A549 (cell line): ENCODE data around the gene DLGAP1. TPM values are rescaled to one million over a fixed set of nuclear protein-coding genes. Genes with fewer than 3 reads are reported as not detected.

ENCODE experiments used
- ATAC-seq, 2 experiments: fragments of 200-7000 bp in 1 of 2; fragments of >200 bp in 1 of 2; cut with Nextera tagmentation in 1 of 2; cut with Tn5 transposase in 1 of 2; 3 replicates each; pipeline versions ENCODE4 v1.8.0 to v1.9.1; 2018 to 2020; ENCODE audit warnings: mild to moderate bottlenecking in 1 of 2, moderate library complexity in 1 of 2
- CTCF ChIA-PET: fragments of 300-600 bp; sonication (Branson Sonifier 250); formaldehyde crosslinking; extraction: SDS; loops from one replicate; lab custom pipeline; 2021; ENCODE audit warnings: antibody characterized with exemption, inconsistent platforms; lab: Yijun Ruan, JAX
- POLR2A ChIA-PET: fragments of 350-600 bp; formaldehyde crosslinking; extraction: SDS; loops from one replicate; lab custom pipeline; 2021; ENCODE audit warnings: antibody characterized with exemption, inconsistent platforms; lab: Yijun Ruan, JAX
- DNase-seq, 2 experiments: peaks; one replicate each; pipeline versions ENCODE4 v3.0.0 to v3.0.0-alpha.2; 2011 to 2016; ENCODE audit warnings: low read depth in 1 of 2, low spot score in 1 of 2
- FAIRE-seq: peaks from 2 replicates; lab custom pipeline; 2011; peaks lifted over from hg19 to GRCh38; lab: Jason Lieb, UNC
- H3K27ac ChIP-seq, 2 experiments: fragments of >200 bp; sonication (Bioruptor Twin); formaldehyde crosslinking; 3 replicates each; pipeline ENCODE4 v1.5.1; 2016 to 2017
- H3K4me1 ChIP-seq: fragments of >200 bp; sonication (Bioruptor Twin); formaldehyde crosslinking; 3 replicates; pipeline ENCODE4 v1.6.1; 2016
- H3K4me2 ChIP-seq: fragments of >200 bp; sonication (Bioruptor Twin); formaldehyde crosslinking; 3 replicates; pipeline ENCODE4 v1.6.1; 2016
- H3K4me3 ChIP-seq: fragments of >200 bp; sonication (Bioruptor Twin); formaldehyde crosslinking; 3 replicates; pipeline ENCODE4 v1.5.1; 2016
- H3K9me3 ChIP-seq: fragments of >200 bp; sonication (Bioruptor Twin); formaldehyde crosslinking; 3 replicates; pipeline ENCODE4 v1.6.1; 2016
- ATOH8 ChIP-seq: fragments of 250-450 bp; sonication (Bioruptor Pico); IDR thresholded peaks from 2 replicates; pipeline ENCODE4 v1.5.0; 2020; ENCODE audit warnings: low read depth, mild to moderate bottlenecking, moderate library complexity
- CBX2 ChIP-seq: fragments of 200-600 bp; sonication (generic); IDR thresholded peaks from 2 replicates; pipeline ENCODE4 v1.6.1; 2016; ENCODE audit warnings: low read depth, mild to moderate bottlenecking, borderline replicate concordance
- CBX8 ChIP-seq: fragments of 200-600 bp; sonication (generic); IDR thresholded peaks from 2 replicates; pipeline ENCODE4 v1.6.1; 2016
- CEBPB ChIP-seq, 2 experiments: fragments of >200 bp in 1 of 2; sonication (Bioruptor Twin) in 1 of 2; formaldehyde crosslinking in 1 of 2; IDR thresholded peaks; 2 replicates each; pipeline ENCODE4 v1.6.1; 2012 to 2016
- CHD2 ChIP-seq: fragments of 150-350 bp; IDR thresholded peaks from 2 replicates; pipeline ENCODE4 v1.6.1; 2014; ENCODE audit warnings: low read length; ENCODE audit not compliant: partially characterized antibody
- CHD4 ChIP-seq: fragments of 200-600 bp; sonication (generic); IDR thresholded peaks from 2 replicates; pipeline ENCODE4 v1.6.1; 2016; ENCODE audit warnings: antibody characterized with exemption, mild to moderate bottlenecking, borderline replicate concordance
- CTCF ChIP-seq: fragments of >200 bp; sonication (Bioruptor Twin); formaldehyde crosslinking; IDR thresholded peaks from 3 replicates; pipeline ENCODE4 v1.5.1; 2016
- EP300 ChIP-seq, 2 experiments: fragments of >200 bp; sonication (Bioruptor Twin); formaldehyde crosslinking; IDR thresholded peaks; 2 replicates in 1 of 2; 3 replicates in 1 of 2; pipeline ENCODE4 v1.6.1; 2016 to 2017
- ESRRA ChIP-seq: fragments of 150-350 bp; IDR thresholded peaks from 2 replicates; pipeline ENCODE4 v1.6.1; 2014; ENCODE audit warnings: mild to moderate bottlenecking, low read length, borderline replicate concordance
- HDAC2 ChIP-seq: fragments of 200-600 bp; sonication (generic); IDR thresholded peaks from 2 replicates; pipeline ENCODE4 v1.6.1; 2016
- HOXB13 ChIP-seq: fragments of 250-450 bp; sonication (Bioruptor Pico); IDR thresholded peaks from 2 replicates; pipeline ENCODE4 v1.5.0; 2020; ENCODE audit warnings: low read depth, mild to moderate bottlenecking, moderate library complexity
- HOXB5 ChIP-seq: fragments of 250-450 bp; sonication (Bioruptor Pico); IDR thresholded peaks from 2 replicates; pipeline ENCODE4 v1.5.0; 2020; ENCODE audit warnings: mild to moderate bottlenecking, moderate library complexity
- JUNB ChIP-seq: fragments of >200 bp; sonication (Bioruptor Twin); formaldehyde crosslinking; IDR thresholded peaks from 2 replicates; pipeline ENCODE4 v1.6.1; 2016
- KDM1A ChIP-seq: fragments of 200-600 bp; sonication (generic); IDR thresholded peaks from 2 replicates; pipeline ENCODE4 v1.6.1; 2016; ENCODE audit warnings: low read depth, mild to moderate bottlenecking
- MAFK ChIP-seq: fragments of 450-650 bp; IDR thresholded peaks from 2 replicates; pipeline ENCODE4 v1.6.1; 2014; ENCODE audit not compliant: partially characterized antibody
- NFE2L2 ChIP-seq: fragments of 150-350 bp; conservative IDR thresholded peaks from 2 replicates; pipeline ENCODE4 v1.6.1; 2014; ENCODE audit warnings: low read length
- NR3C1 ChIP-seq: fragments of >200 bp; sonication (Bioruptor Twin); formaldehyde crosslinking; IDR thresholded peaks from 3 replicates; pipeline ENCODE4 v1.6.1; 2017
- POLR2AphosphoS2 ChIP-seq: conservative IDR thresholded peaks from 2 replicates; pipeline ENCODE4 v1.6.1; 2012; ENCODE audit warnings: low read length, improper control_type of control experiment, inconsistent platforms
- RARB ChIP-seq: fragments of 250-450 bp; sonication (Bioruptor Pico); IDR thresholded peaks from 2 replicates; pipeline ENCODE4 v1.8.0; 2021; ENCODE audit warnings: mild to moderate bottlenecking, moderate library complexity
- RCOR1 ChIP-seq: fragments of 150-350 bp; IDR thresholded peaks from 2 replicates; pipeline ENCODE4 v1.6.1; 2014; ENCODE audit warnings: antibody characterized with exemption, low read length, low read depth
- RFX5 ChIP-seq: fragments of 450-650 bp; IDR thresholded peaks from 2 replicates; pipeline ENCODE4 v1.7.1; 2014; ENCODE audit warnings: antibody characterized with exemption, mild to moderate bottlenecking, moderate library complexity
- SREBF2 ChIP-seq: fragments of 450-650 bp; IDR thresholded peaks from 2 replicates; pipeline ENCODE4 v1.6.1; 2014; ENCODE audit warnings: mild to moderate bottlenecking, moderate library complexity
- TFCP2L1 ChIP-seq: fragments of 250-450 bp; sonication (Bioruptor Pico); IDR thresholded peaks from 2 replicates; pipeline ENCODE4 v1.5.0; 2021; ENCODE audit warnings: mild to moderate bottlenecking
- TP53 ChIP-seq: fragments of 250-450 bp; sonication (Bioruptor Pico); IDR thresholded peaks from 2 replicates; pipeline ENCODE4 v1.5.0; 2021; ENCODE audit warnings: mild to moderate bottlenecking, moderate library complexity
- ZC3H11A ChIP-seq: fragments of 450-650 bp; IDR thresholded peaks from 2 replicates; pipeline ENCODE4 v1.6.1; 2014; ENCODE audit warnings: antibody characterized with exemption, mild to moderate bottlenecking
- ZFP36 ChIP-seq: fragments of 450-650 bp; IDR thresholded peaks from 2 replicates; pipeline ENCODE4 v1.6.1; 2014; ENCODE audit warnings: borderline replicate concordance; ENCODE audit not compliant: partially characterized antibody
- WGBS: methylation state at CpG from one replicate; pipeline ENCODE4 v1.1.6; 2017; ENCODE audit errors: missing lambda C conversion rate; 5-methylcytosine and 5-hydroxymethylcytosine counted together
- polyA plus RNA-seq, 4 experiments: library from polyadenylated mRNA; depleted of rRNA in 3 of 4; stranded (reverse); fragments of >200 nt; fragmentation: RNase III in 1 of 4; extraction: RNeasy Plus Mini Kit Qiagen cat#74134 plus additional on column Dnase treatment in 1 of 4; gene quantifications; 2 replicates in 3 of 4; 3 replicates in 1 of 4; pipeline ENCODE4 v1.2.3, GENCODE V29; 2011 to 2017
- TF ChIP-seq, protein P1 (sequence below): fragments of >200 bp; sonication (Bioruptor Twin); formaldehyde crosslinking; IDR thresholded peaks from 3 replicates; pipeline ENCODE4 v1.6.1; 2016
- TF ChIP-seq, protein P2 (sequence below): IDR thresholded peaks from 2 replicates; pipeline ENCODE4 v1.6.1; 2012; ENCODE audit warnings: low read depth, borderline replicate concordance

DLGAP1 gene
- polyA plus RNA-seq, 2 of the 4 experiments (the other 2 are of a cell fraction), result 0.04 to 0.12 TPM

- no peak for DNase-seq
- TF ChIP-seq RFX5, result no peak
- no peak for TF ChIP-seq JUNB
- no peak for TF ChIP-seq CEBPB (IDR thresholded peaks at IDR 0.05)
- TF ChIP-seq CBX2, result no peak
- TF ChIP-seq TP53 (CRISPR knock-in tag), result no peak
- no peak for TF ChIP-seq RARB (CRISPR knock-in tag)
- TF ChIP-seq, protein P1, sequence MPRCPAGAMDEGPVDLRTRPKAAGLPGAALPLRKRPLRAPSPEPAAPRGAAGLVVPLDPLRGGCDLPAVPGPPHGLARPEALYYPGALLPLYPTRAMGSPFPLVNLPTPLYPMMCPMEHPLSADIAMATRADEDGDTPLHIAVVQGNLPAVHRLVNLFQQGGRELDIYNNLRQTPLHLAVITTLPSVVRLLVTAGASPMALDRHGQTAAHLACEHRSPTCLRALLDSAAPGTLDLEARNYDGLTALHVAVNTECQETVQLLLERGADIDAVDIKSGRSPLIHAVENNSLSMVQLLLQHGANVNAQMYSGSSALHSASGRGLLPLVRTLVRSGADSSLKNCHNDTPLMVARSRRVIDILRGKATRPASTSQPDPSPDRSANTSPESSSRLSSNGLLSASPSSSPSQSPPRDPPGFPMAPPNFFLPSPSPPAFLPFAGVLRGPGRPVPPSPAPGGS, result no peak
- TF ChIP-seq ZC3H11A, result no peak
- TF ChIP-seq EP300 (IDR thresholded peaks at IDR 0.05), result no peak
- TF ChIP-seq CTCF, result no peak
- TF ChIP-seq HOXB5 (CRISPR knock-in tag), result no peak
- TF ChIP-seq KDM1A, result no peak
- TF ChIP-seq NR3C1, result no peak
- no peak for TF ChIP-seq CHD4
- TF ChIP-seq, protein P2, sequence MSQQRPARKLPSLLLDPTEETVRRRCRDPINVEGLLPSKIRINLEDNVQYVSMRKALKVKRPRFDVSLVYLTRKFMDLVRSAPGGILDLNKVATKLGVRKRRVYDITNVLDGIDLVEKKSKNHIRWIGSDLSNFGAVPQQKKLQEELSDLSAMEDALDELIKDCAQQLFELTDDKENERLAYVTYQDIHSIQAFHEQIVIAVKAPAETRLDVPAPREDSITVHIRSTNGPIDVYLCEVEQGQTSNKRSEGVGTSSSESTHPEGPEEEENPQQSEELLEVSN, result no peak
- no peak for TF ChIP-seq HOXB13 (CRISPR knock-in tag)
- Histone ChIP-seq H3K4me3 (no peak overlapping the region), H3K4me2 (no peak overlapping the region), H3K9me3 (no peaks in the 10 kb centered on the region; the same call in 1 of the 3 replicates), H3K4me1 (no peaks in the 10 kb centered on the region), H3K27ac (no peak overlapping the region)
- no peak for ATAC-seq
- FAIRE-seq, result no peak
- ChIA-PET CTCF (interaction anchor here (0.6 to 1.0 kb wide), 2 partner anchors 8 to 35 kb away, joined by 3 read pairs; no protein-coding TSS in a partner anchor), POLR2A (no interaction called here)
- 83% methylated on average over 3 of the region's 3 CpGs for WGBS
Observed at GRCh38 chr18:3529077-3529476, 926.0 kb downstream of the DLGAP1 start.

DNA sequence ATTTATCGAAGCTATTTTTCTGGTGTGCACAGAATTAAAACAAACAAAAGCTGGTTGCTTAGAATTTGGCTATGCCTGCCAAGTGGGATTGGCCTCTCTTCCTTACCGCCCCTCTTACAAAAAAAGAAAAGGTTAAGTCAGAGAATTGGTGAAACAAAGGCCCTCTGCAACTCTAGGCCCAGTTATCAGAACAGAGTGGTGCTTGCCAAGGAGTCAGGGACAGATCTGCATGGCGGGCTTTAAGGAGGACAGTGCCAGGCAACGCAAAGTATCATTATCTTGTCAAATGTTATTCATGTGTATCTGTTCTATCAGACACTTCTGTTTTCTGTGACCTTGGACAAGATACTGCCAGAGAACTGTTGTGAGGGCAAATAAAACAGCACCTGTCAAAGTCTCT is 926.9 kb downstream of the DLGAP1 start:
- no peak for TF ChIP-seq HOXB13 (CRISPR knock-in tag)
- TF ChIP-seq CTCF, result no peak
- TF ChIP-seq RARB (CRISPR knock-in tag), result no peak
- TF ChIP-seq JUNB, result no peak
- no peak for TF ChIP-seq HOXB5 (CRISPR knock-in tag)
- TF ChIP-seq TFCP2L1 (CRISPR knock-in tag), result no peak
- no peak for TF ChIP-seq NFE2L2
- TF ChIP-seq CBX8, result no peak
- TF ChIP-seq ATOH8 (CRISPR knock-in tag), result no peak
- TF ChIP-seq EP300 (IDR thresholded peaks at IDR 0.05), result no peak
- TF ChIP-seq MAFK, result no peak
- TF ChIP-seq ESRRA, result no peak
- TF ChIP-seq HDAC2, result no peak
- TF ChIP-seq ZFP36, result no peak
- TF ChIP-seq CEBPB (IDR thresholded peaks at IDR 0.05), result no peak
- TF ChIP-seq RCOR1, result no peak
- no peak for TF ChIP-seq POLR2AphosphoS2
- TF ChIP-seq SREBF2, result no peak
- TF ChIP-seq, protein P1, result no peak
- TF ChIP-seq CHD2, result no peak
- no peaks in the 10 kb centered on the region for H3K4me1 ChIP-seq
- no peaks in the 10 kb centered on the region; the same call in 1 of the 3 replicates for H3K9me3 ChIP-seq
- no peak overlapping the region for H3K4me3 ChIP-seq
- H3K27ac ChIP-seq, result no peak overlapping the region
- no peak for FAIRE-seq
- no peak for DNase-seq
- 79% methylated on average over 4 of the region's 4 CpGs for WGBS
- no peak overlapping the region for H3K4me2 ChIP-seq
- POLR2A ChIA-PET, result no interaction called here
- ATAC-seq, result no peak
- CTCF ChIA-PET, result no interaction called here
